Measurements from ENCODE around the gene EPHA6.

DNA sequence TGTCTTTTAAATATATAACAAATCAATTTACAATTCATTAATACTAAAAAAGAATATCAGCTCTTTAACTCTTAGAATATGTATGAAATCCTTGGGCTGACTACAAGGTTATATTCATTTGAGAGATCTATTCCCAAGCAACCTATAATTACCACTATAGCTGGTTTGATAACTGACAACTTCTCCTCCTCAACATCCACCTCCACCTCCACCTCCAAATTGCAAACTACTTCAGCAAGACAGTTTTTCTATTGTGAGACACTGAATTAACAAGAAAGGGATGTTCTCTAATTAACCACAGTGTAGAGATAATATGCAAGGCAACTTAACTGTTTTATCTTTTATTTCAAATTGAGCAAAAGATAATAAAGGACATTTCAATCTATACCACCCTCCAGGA lies 665.3 kb downstream of the EPHA6 start:
- TF ChIP-seq, protein P1, sequence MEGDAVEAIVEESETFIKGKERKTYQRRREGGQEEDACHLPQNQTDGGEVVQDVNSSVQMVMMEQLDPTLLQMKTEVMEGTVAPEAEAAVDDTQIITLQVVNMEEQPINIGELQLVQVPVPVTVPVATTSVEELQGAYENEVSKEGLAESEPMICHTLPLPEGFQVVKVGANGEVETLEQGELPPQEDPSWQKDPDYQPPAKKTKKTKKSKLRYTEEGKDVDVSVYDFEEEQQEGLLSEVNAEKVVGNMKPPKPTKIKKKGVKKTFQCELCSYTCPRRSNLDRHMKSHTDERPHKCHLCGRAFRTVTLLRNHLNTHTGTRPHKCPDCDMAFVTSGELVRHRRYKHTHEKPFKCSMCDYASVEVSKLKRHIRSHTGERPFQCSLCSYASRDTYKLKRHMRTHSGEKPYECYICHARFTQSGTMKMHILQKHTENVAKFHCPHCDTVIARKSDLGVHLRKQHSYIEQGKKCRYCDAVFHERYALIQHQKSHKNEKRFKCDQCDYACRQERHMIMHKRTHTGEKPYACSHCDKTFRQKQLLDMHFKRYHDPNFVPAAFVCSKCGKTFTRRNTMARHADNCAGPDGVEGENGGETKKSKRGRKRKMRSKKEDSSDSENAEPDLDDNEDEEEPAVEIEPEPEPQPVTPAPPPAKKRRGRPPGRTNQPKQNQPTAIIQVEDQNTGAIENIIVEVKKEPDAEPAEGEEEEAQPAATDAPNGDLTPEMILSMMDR (IDR thresholded peaks at IDR 0.05): no peak
- no peak for TF ChIP-seq POLR2A (IDR thresholded peaks at IDR 0.05)
